ENCODE results near the gene ATP8B4. TPM values are rescaled to one million over a fixed set of nuclear protein-coding genes. Genes with fewer than 3 reads are reported as not detected.
"Not testable (repeated sequence)": the region's sequence is repeated elsewhere in the genome, so short reads cannot be mapped to it uniquely, and the experiment has no call there.

The ATP8B4 gene
- total and polyA plus RNA-seq, 2 experiments from 2014 or later, result 0.89 to 1.5 TPM

DNA sequence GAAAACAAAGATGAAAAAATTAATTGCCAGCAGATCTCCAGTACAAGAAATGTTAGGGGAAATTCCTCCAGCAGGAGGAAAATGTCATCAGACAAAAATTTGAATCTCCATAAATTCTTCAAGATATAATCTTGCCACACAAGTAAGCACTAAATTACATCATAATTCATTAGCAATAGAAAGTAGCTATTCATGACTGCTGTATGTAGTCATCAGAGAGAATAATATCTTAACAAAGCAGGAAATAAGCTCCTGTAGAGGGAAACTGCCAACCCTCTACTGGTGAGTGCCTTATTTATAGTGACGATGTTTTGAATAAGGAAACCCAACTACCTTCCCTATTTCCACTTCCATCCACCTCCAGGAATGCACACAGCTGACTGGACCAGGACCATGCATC, 47.2 kb upstream of the ATP8B4 start:
- in situ Hi-C loops (cut with MboI), result no loop called here
- DNase-seq, result peak; percentile 85
- Histone ChIP-seq H2AFZ (no peak overlapping the region), H3F3A (ENCODE audit: insufficient read depth) (peaks cover 20% of the 10 kb centered on the region), H3K4me2 (ENCODE audit: unreplicated experiment) (peak overlapping the region; percentile 66), H3K79me2 (ENCODE audit: insufficient read depth) (no peaks in the 10 kb centered on the region), H3K9me2 (ENCODE audit: insufficient read depth) (no peaks in the 10 kb centered on the region), H3K9me3 (ENCODE audit: low read depth) (no peaks in the 10 kb centered on the region), H3K4me1 (ENCODE audit: insufficient read depth) (peaks cover 30% of the 10 kb centered on the region), H3K27ac (peak overlapping the region; percentile 61), H3K27me3 (replicated peaks; ENCODE audit: insufficient read depth) (no peaks in the 10 kb centered on the region), H3K36me3 (ENCODE audit: low read depth) (no peaks in the 10 kb centered on the region), H3K9ac (no peak overlapping the region), H3K4me3 (peak overlapping the region; percentile 14), H4K20me1 (ENCODE audit: insufficient read depth) (no peaks in the 10 kb centered on the region)
- WGBS, 2 experiments (ENCODE audit: low coverage in 1 of 2, low lambda C conversion rate in 2 of 2, missing lambda C conversion rate in 2 of 2), result 4 to 8% methylated on average over 1 of the region's 1 CpG
- no peak for TF ChIP-seq EZH2phosphoT487 (IDR thresholded peaks at IDR 0.05; ENCODE audit: insufficient read depth, low read depth)
- TF ChIP-seq EZH2 (IDR thresholded peaks at IDR 0.05; ENCODE audit: insufficient read depth, poor library complexity, severe bottlenecking), result no peak

DNA sequence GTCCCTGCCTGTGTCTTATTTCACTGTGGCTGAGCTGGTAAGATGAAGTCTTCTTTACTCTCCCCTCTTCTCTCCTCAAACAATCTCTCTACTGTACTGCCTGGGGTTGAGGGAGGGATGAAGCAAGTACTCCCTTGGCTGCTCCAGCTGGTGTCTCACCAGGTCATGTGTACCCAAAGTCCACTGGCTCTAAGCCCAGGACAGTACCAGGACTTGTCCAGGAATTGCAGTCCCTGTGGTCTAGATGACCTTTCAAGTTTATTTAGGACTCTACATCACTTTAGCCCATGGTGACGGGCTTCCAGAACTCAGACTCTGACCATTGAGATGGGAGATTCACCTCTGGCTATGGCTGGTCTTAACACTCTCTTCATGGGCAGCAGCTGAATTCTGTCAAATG, 45.4 kb upstream of the ATP8B4 start:
- Histone ChIP-seq H3K27ac (no peak overlapping the region), H3K4me2 (ENCODE audit: unreplicated experiment) (no peak overlapping the region), H3K36me3 (ENCODE audit: low read depth) (no peaks in the 10 kb centered on the region), H4K20me1 (ENCODE audit: insufficient read depth) (no peaks in the 10 kb centered on the region), H3K79me2 (ENCODE audit: insufficient read depth) (no peaks in the 10 kb centered on the region), H3K9ac (no peak overlapping the region), H3K9me2 (ENCODE audit: insufficient read depth) (no peaks in the 10 kb centered on the region), H3F3A (ENCODE audit: insufficient read depth) (peaks cover 20% of the 10 kb centered on the region), H2AFZ (no peak overlapping the region), H3K4me3 (no peak overlapping the region), H3K4me1 (ENCODE audit: insufficient read depth) (peaks cover 30% of the 10 kb centered on the region), H3K9me3 (ENCODE audit: low read depth) (no peaks in the 10 kb centered on the region), H3K27me3 (replicated peaks; ENCODE audit: insufficient read depth) (no peaks in the 10 kb centered on the region)
- in situ Hi-C loops (cut with MboI), result no loop called here
- no peak for TF ChIP-seq EZH2 (IDR thresholded peaks at IDR 0.05; ENCODE audit: insufficient read depth, poor library complexity, severe bottlenecking)
- TF ChIP-seq EZH2phosphoT487 (IDR thresholded peaks at IDR 0.05; ENCODE audit: insufficient read depth, low read depth), result no peak
- WGBS, 2 experiments (ENCODE audit: low coverage in 1 of 2, low lambda C conversion rate in 2 of 2, missing lambda C conversion rate in 2 of 2), result 89 to 100% methylated on average over 1 of the region's 1 CpG
- peak; percentile 51 for DNase-seq

DNA sequence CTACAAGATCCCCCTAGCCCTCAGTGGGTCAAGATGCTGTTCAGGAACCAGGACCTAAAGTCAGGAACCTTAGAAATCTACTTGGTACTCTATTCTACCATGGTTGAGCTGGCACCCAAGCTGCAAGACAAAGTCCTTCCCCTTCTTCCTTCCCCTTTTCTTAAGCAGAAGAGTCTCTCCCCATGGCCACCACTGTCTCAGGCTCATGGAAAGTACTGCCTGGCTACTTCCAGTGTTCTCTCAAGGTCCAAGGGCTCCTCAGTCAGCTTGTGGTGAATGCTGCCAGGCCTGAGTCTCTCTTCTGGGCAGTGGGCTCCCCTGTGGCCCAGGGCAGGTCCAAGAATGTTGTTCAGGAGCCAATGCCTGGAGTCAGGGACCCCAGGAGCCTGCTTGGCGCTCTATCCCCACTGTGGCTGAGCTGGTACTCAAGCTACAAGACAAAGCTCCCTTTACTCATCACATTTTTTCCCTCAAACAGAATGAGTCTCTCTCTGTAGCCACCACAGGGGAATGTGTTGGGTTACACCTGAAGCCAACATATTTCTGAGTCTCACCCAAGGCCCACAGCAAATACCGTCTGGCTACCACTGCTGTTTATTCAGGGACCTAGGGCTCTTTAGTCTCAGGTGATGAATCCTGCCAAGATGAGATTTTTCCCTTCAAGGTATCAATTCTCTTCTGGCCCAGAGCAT, 44.8 kb upstream of the ATP8B4 start:
- peak; percentile 12 for DNase-seq
- TF ChIP-seq EZH2 (IDR thresholded peaks at IDR 0.05; ENCODE audit: insufficient read depth, poor library complexity, severe bottlenecking), result no peak
- TF ChIP-seq EZH2phosphoT487 (IDR thresholded peaks at IDR 0.05; ENCODE audit: insufficient read depth, low read depth), result no peak
- Histone ChIP-seq H2AFZ (no peak overlapping the region), H3K27ac (no peak overlapping the region), H3K79me2 (ENCODE audit: insufficient read depth) (no peaks in the 10 kb centered on the region), H3K4me2 (ENCODE audit: unreplicated experiment) (no peak overlapping the region), H3K9ac (no peak overlapping the region), H4K20me1 (ENCODE audit: insufficient read depth) (no peaks in the 10 kb centered on the region), H3K4me1 (ENCODE audit: insufficient read depth) (peaks cover 30% of the 10 kb centered on the region), H3K36me3 (ENCODE audit: low read depth) (no peaks in the 10 kb centered on the region), H3K4me3 (no peak overlapping the region), H3K27me3 (replicated peaks; ENCODE audit: insufficient read depth) (no peaks in the 10 kb centered on the region), H3K9me3 (ENCODE audit: low read depth) (no peaks in the 10 kb centered on the region), H3K9me2 (ENCODE audit: insufficient read depth) (no peaks in the 10 kb centered on the region), H3F3A (ENCODE audit: insufficient read depth) (peaks cover 20% of the 10 kb centered on the region)
- in situ Hi-C loops (cut with MboI), result no loop called here
- WGBS, 2 experiments (ENCODE audit: low coverage in 1 of 2, low lambda C conversion rate in 2 of 2, missing lambda C conversion rate in 2 of 2), result 91 to 96% methylated on average over 2 of the region's 2 CpGs

DNA sequence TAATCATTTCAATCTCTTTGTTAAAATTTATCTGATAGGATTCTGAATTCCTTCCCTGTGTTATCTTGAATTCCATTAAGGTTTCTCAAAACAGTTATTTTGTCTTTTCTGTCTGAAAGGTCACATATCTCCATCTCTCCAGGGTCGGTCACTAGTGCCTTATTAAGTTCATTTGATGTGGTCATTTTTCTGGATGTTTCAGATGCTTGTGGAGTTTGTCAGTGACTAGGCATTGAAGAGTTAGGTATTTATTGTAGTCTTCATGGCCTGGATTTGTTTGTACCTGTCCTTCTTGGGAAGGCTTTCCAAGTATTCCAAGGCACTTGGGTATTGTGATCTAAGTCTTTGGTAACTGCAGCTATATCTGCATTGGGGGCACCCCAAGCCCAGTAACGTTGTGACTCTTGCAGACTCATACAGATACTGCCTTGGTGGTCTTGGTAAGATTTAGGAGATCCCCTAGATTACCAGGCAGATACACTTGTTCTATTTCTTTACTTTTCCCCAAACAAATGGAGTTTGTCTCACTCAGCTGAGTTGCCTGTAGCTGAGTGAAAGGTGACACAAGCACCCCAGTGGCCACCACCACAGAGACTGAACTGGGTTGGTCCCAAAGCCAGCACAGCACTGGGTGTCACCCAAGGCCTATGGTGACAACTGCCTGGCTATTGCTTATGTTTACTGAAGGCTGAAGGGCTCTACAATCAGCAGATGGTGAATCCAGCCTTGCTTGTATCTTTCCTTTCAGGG, 44.1 kb upstream of the ATP8B4 start:
- Histone ChIP-seq H3K27ac (no peak overlapping the region), H3K4me1 (ENCODE audit: insufficient read depth) (peaks cover 30% of the 10 kb centered on the region), H3K9me2 (ENCODE audit: insufficient read depth) (no peaks in the 10 kb centered on the region), H3K36me3 (ENCODE audit: low read depth) (no peaks in the 10 kb centered on the region), H3K4me2 (ENCODE audit: unreplicated experiment) (no peak overlapping the region), H3K27me3 (replicated peaks; ENCODE audit: insufficient read depth) (no peaks in the 10 kb centered on the region), H3K79me2 (ENCODE audit: insufficient read depth) (no peaks in the 10 kb centered on the region), H3K4me3 (no peak overlapping the region), H3K9ac (no peak overlapping the region), H3F3A (ENCODE audit: insufficient read depth) (peaks cover 20% of the 10 kb centered on the region), H2AFZ (no peak overlapping the region), H3K9me3 (ENCODE audit: low read depth) (no peaks in the 10 kb centered on the region), H4K20me1 (ENCODE audit: insufficient read depth) (no peaks in the 10 kb centered on the region)
- 68% methylated on average over 2 of the region's 2 CpGs for WGBS, 2 experiments (ENCODE audit: low coverage in 1 of 2, low lambda C conversion rate in 2 of 2, missing lambda C conversion rate in 2 of 2)
- no peak for DNase-seq
- in situ Hi-C loops (cut with MboI), result no loop called here
- TF ChIP-seq EZH2 (IDR thresholded peaks at IDR 0.05; ENCODE audit: insufficient read depth, poor library complexity, severe bottlenecking) (no peak), EZH2phosphoT487 (IDR thresholded peaks at IDR 0.05; ENCODE audit: insufficient read depth, low read depth) (no peak)

DNA sequence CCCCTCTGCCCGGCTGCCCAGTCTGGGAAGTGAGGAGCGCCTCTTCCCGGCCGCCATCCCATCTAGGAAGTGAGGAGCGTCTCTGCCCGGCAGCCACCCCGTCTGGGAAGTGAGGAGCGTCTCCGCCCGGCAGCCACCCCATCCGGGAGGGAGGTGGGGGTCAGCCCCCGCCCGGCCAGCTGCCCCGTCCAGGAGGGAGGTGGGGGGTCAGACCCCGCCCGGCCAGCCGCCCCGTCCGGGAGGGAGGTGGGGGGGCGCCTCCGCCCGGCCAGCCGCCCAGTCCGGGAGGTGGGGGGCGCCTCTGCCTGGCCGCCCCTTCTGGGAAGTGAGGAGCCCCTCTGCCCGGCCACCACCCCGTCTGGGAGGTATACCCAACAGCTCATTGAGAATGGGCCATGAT, 39.2 kb upstream of the ATP8B4 start:
- H2AFZ ChIP-seq; H3K9me2 ChIP-seq (ENCODE audit: insufficient read depth); H3K4me3 ChIP-seq; H3K27ac ChIP-seq; H3K9me3 ChIP-seq (ENCODE audit: low read depth); H4K20me1 ChIP-seq (ENCODE audit: insufficient read depth); H3F3A ChIP-seq (ENCODE audit: insufficient read depth); H3K36me3 ChIP-seq (ENCODE audit: low read depth); H3K79me2 ChIP-seq (ENCODE audit: insufficient read depth); H3K9ac ChIP-seq; H3K4me2 ChIP-seq (ENCODE audit: unreplicated experiment); H3K4me1 ChIP-seq (ENCODE audit: insufficient read depth); H3K27me3 ChIP-seq (replicated peaks; ENCODE audit: insufficient read depth); DNase-seq: not testable (repeated sequence)
- in situ Hi-C loops (cut with MboI), result loop anchor here (10.0 kb wide), 1 partner anchor 157 kb away; no protein-coding TSS in a partner anchor
- 82% methylated on average over 26 of the region's 28 CpGs; no CpG with 5 or more reads in 1 of the 2 experiments for WGBS, 2 experiments (ENCODE audit: low coverage in 1 of 2, low lambda C conversion rate in 2 of 2, missing lambda C conversion rate in 2 of 2)

All from GM23248 (cell line).